ENCODE data around the gene PRLR. TPM values are rescaled to one million over a fixed set of nuclear protein-coding genes. Genes with fewer than 3 reads are reported as not detected.
"Not testable (repeated sequence)": the region's sequence is repeated elsewhere in the genome, so short reads cannot be mapped to it uniquely, and the experiment has no call there.

PRLR gene
- total RNA-seq, 1 experiment from 2014 or later: not detected

- no peak for DNase-seq (ENCODE audit: extremely low read depth, low read depth)
Observed at GRCh38 chr5:35135239-35135700, 95.0 kb downstream of the PRLR start.

GRCh38 chr5:35134278-35135030, 95.8 kb downstream of the PRLR start:
- DNase-seq (ENCODE audit: extremely low read depth, low read depth): no peak

- no peak for DNase-seq (ENCODE audit: extremely low read depth, low read depth)
Observed at GRCh38 chr5:35133186-35133585, 97.1 kb downstream of the PRLR start.

- DNase-seq (ENCODE audit: extremely low read depth, low read depth): no peak
Observed at GRCh38 chr5:35131723-35132122, 98.6 kb downstream of the PRLR start.

GRCh38 chr5:35129921-35130485, 100.3 kb downstream of the PRLR start:
- DNase-seq (ENCODE audit: extremely low read depth, low read depth): no peak

GRCh38 chr5:35129276-35129675, 101.0 kb downstream of the PRLR start:
- no peak for DNase-seq (ENCODE audit: extremely low read depth, low read depth)

- DNase-seq (ENCODE audit: extremely low read depth, low read depth): no peak
Observed at GRCh38 chr5:35127006-35127405, 103.3 kb downstream of the PRLR start.

- DNase-seq (ENCODE audit: extremely low read depth, low read depth): no peak
Observed at GRCh38 chr5:35125746-35126145, 104.5 kb downstream of the PRLR start.

- no peak for DNase-seq (ENCODE audit: extremely low read depth, low read depth)
Observed at GRCh38 chr5:35124932-35125331, 105.4 kb downstream of the PRLR start.

- DNase-seq (ENCODE audit: extremely low read depth, low read depth): no peak
Observed at GRCh38 chr5:35122819-35123218, 107.5 kb downstream of the PRLR start.

- no peak for DNase-seq (ENCODE audit: extremely low read depth, low read depth)
Observed at GRCh38 chr5:35120715-35121114, 109.6 kb downstream of the PRLR start.

GRCh38 chr5:35117967-35118366, 112.3 kb downstream of the PRLR start:
- no peak for DNase-seq (ENCODE audit: extremely low read depth, low read depth)

GRCh38 chr5:35115920-35116319, 114.4 kb downstream of the PRLR start:
- DNase-seq (ENCODE audit: extremely low read depth, low read depth): no peak

- DNase-seq (ENCODE audit: extremely low read depth, low read depth): no peak
Observed at GRCh38 chr5:35114698-35115097, 115.6 kb downstream of the PRLR start.

GRCh38 chr5:35112300-35112699, 118.0 kb downstream of the PRLR start:
- DNase-seq (ENCODE audit: extremely low read depth, low read depth): no peak

GRCh38 chr5:35104550-35104949, 125.7 kb downstream of the PRLR start:
- not testable (repeated sequence) for DNase-seq (ENCODE audit: extremely low read depth, low read depth)

- no peak for DNase-seq (ENCODE audit: extremely low read depth, low read depth)
Observed at GRCh38 chr5:35103637-35104299, 126.5 kb downstream of the PRLR start.

- DNase-seq (ENCODE audit: extremely low read depth, low read depth): not testable (repeated sequence)
Observed at GRCh38 chr5:35101720-35102119, 128.6 kb downstream of the PRLR start.

- DNase-seq (ENCODE audit: extremely low read depth, low read depth): no peak
Observed at GRCh38 chr5:35101016-35101415, 129.3 kb downstream of the PRLR start.

GRCh38 chr5:35098214-35098613, 132.1 kb downstream of the PRLR start:
- no peak for DNase-seq (ENCODE audit: extremely low read depth, low read depth)

- DNase-seq (ENCODE audit: extremely low read depth, low read depth): no peak
Observed at GRCh38 chr5:35096932-35097331, 133.4 kb downstream of the PRLR start.

- DNase-seq (ENCODE audit: extremely low read depth, low read depth): no peak
Observed at GRCh38 chr5:35096216-35096615, 134.1 kb downstream of the PRLR start.
